ENCODE results near the gene MT1B.

The MT1B gene

DNA sequence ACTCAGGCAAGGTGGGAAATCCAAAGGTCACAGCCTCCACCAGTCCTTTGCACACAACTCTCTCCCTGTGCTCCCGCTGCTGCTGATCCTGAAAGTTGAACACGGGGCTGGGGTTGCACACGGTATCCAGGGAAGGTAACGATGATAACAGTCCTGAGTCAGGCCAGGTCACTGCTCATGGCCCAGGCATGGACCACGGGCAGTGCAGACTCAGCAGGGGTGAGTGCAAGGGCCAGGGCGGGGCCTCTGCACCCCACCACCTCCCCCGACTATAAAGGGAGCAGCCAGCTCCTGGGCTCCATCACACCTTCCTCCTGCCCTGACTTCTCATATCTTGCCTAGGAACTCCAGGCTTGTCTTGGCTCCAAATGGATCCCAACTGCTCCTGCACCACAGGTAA is at the start of gene MT1B:
MT1B (plus strand) TSS at position 301 of the 400 bp plus-strand sequence; CDS start at position 369, 68 bp downstream.
- no peak for DNase-seq (ENCODE audit: low read depth)

DNA sequence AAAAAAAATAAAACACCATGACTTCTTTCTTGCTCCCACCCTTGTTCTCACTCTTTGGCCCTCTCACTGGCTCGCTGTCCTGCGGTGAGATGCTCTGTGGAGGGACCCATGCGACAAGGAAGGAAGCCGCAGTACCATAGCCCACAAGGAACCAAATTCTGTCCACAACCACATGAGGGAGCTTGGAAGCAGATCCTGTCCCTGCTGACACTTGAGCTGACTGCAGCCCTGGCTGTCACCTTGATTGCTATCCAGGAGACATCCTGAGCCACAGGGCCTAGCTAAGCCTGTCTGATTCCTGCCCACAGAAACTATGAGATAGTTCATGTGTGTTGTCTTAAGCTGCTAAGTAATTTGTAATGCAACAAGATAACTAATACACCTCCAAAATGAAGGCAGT is 48.1 kb upstream of the MT1B start:
- no peak for DNase-seq (ENCODE audit: low read depth)

DNA sequence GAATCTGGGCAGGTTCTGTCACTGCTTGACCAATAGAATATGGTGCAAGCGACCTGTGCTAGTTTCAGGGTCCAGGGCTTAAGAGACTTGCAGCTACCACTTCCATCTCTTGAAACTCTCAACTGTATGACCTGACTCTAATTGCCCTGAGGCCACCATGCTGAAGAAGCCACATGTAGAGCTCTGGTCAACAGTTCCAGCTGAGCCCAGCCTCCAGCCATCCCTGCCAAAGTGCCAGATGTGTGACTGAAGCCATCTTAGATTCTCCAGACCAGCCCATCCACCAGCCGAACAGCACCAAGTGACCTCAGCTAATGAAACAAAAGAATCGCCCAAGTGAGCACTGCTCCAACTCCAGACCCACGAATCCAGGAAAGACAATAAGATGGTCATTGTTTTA is 46.7 kb upstream of the MT1B start:
- no peak for DNase-seq (ENCODE audit: low read depth)

DNA sequence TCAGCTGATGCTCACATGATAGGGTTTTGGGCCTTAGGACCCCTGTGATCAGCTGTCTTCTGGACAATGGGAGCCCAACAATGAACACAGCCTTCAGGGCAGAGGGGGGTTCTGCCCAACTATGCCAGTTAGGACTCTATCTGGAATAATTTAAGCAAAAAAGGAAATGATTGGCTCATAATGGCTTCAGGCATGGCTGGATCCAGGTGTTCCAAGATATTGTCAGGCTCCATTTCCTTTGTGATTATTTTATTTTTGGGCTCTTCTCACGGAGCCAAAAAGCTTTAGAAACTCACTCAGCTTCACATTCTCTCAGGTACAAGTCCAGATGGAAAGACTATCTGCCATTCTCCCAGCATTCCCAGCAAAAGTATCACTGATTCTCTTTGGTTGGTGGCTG is 46.2 kb upstream of the MT1B start:
- no peak for DNase-seq (ENCODE audit: low read depth)

DNA sequence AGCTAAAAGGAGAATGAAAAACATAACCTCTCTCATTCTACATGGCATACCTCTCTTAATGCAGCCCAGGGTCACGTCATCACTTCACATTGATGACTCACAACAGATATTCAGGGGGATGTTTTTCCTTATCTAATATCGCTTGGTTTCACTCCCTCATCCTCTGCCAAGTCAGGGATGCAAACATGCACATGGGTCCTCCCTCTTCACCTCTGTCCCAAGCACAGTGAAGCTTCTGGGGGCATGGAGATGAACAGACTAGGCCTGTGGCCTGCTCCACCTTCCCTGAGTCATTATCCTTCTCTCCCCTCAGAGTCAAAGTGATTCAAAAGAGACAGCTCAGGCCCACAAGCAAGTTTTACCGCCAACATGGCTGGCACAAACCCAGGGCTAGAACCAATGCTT is 45.6 kb upstream of the MT1B start:
- DNase-seq (ENCODE audit: low read depth), result no peak

DNA sequence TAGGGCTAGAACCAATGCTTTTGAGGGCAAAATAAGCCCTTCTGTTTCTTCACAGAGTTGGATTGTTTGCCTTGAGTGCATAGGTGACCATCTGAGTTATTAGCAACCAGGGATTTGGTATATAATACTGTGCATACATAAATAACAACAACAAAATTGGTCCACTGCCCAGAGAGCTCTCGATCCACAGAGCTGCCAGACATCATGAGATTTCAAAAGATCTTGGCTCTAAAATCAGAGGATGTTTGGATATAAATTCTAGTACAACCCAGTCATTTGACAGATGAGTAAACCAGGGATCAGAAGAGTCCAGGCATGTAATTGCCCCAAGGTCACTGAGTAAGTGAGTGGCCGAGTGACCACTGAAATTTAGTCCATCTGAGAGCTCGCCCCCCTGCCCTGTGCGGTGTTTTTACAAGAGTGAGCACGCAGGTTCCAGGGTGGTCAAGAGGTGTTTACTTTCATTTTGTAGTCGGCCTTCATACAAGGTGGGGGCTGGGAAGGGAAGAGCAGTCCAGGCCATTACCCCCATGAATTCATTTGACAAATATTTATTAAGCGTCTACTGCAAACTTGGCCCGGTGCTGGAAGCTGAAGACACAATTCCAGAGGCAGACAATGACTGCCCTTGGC is 45.1 kb upstream of the MT1B start:
- no peak for DNase-seq (ENCODE audit: low read depth)

DNA sequence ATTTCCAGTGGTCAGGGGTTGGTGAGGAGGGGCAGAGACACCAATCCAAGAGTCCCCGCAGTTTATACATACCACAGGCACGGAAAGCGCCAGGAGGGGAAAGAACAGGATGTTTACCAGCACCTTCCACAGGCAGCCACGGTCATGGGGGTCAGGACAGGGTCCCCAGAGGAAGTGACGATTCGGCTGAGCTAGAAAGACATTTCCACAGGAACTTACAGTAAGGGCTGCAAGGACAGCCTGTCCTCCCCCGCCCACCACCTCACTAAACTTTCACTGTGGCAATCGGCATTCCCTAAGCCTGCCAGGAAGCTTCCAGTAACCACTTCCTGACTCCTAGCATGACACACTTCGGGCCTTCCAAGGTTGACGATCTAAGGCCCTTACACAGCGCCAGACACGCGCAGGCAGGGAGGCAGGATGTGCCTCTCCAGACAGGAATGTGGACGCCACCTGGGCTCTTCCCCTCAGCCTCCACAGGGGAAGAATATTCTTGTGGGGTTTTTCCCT is 44.5 kb upstream of the MT1B start:
- no peak for DNase-seq (ENCODE audit: low read depth)

DNA sequence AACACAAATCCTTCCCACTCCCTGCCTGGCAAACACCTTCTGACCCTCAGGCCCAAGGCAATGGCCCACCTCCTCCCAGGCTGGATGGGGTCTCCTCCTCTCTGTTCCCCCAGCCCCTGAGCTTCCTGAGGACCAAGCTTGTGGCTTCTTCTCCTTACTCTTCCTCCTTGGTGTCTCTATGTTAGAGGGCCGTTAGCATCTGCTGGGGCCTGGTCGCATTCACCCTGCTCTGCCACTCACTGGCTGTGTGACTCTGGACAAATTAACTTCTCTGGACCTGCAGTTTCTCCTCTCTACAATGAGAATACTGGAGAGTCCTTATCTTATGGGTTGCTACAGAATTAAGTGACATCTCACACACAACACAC is 44.0 kb upstream of the MT1B start:
- no peak for DNase-seq (ENCODE audit: low read depth)

DNA sequence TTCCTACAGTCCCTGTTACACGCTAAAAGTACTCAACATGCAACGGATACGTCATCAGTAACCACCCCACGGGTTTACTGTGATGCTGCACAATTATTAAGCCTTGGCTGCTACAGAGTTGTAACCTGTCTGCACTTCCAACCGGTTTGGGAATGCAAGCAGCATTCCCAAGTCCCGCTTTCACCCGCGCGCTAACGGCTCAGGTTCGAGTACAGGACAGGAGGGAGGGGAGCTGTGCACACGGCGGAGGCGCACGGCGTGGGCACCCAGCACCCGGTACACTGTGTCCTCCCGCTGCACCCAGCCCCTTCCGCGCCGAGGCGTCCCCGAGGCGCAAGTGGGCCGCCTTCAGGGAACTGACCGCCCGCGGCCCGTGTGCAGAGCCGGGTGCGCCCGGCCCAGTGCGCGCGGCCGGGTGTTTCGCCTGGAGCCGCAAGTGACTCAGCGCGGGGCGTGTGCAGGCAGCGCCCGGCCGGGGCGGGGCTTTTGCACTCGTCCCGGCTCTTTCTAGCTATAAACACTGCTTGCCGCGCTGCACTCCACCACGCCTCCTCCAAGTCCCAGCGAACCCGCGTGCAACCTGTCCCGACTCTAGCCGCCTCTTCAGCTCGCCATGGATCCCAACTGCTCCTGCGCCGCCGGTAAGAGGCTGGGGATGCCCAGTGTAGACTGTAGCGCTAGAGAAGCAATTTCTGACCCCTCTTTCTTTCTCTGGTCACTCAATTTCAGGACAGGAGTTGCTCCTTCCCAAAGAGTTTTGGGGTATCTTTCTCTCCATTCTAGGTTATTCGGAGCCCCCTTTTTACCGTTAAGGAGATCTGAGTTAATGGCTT is 43.4 kb upstream of the MT1B start, which contains the start of gene MT2A:
MT2A (plus strand) TSS at position 542 of the 833 bp plus-strand sequence; CDS start at position 614, 72 bp downstream.
- DNase-seq (ENCODE audit: low read depth), result peak; percentile 83

DNA sequence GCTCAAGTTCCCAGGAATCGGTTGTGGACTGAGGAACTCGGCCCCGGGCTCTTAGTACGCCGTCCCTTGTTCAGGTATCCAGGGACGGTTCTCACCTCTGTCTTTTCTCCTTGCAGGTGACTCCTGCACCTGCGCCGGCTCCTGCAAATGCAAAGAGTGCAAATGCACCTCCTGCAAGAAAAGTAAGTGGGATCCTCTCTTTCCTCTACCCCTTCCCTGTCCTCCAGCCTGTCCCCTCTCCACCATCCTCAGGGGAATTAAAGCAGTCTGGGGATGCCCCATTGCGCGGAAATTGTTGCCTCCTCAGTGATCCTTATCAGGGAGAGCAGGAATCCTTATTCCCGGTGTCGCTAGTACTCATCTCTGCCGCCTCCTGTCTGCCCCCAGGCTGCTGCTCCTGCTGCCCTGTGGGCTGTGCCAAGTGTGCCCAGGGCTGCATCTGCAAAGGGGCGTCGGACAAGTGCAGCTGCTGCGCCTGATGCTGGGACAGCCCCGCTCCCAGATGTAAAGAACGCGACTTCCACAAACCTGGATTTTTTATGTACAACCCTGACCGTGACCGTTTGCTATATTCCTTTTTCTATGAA is 42.7 kb upstream of the MT1B start:
- DNase-seq (ENCODE audit: low read depth), result no peak

DNA sequence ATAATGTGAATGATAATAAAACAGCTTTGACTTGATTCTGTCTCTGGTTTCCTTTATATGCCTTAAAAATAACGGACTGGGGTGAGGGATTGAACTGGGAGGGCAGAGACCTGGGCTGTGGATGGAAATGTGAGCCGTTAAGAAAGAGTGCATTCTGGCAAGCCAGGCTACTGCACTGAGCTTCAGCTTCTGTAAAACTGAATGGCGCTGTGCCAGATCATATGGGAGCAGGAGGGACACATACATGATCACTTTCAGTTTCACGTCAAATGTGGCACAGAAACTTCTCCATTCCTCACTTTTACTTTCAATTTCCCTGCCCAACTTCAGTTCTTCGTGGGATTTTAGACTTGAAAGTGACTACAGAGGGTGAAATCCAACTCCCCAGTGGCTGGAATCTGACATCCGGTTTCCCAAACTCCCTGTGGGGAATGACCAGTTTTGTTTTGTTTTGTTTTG is 42.2 kb upstream of the MT1B start:
- peak; percentile 72 for DNase-seq (ENCODE audit: low read depth)

DNA sequence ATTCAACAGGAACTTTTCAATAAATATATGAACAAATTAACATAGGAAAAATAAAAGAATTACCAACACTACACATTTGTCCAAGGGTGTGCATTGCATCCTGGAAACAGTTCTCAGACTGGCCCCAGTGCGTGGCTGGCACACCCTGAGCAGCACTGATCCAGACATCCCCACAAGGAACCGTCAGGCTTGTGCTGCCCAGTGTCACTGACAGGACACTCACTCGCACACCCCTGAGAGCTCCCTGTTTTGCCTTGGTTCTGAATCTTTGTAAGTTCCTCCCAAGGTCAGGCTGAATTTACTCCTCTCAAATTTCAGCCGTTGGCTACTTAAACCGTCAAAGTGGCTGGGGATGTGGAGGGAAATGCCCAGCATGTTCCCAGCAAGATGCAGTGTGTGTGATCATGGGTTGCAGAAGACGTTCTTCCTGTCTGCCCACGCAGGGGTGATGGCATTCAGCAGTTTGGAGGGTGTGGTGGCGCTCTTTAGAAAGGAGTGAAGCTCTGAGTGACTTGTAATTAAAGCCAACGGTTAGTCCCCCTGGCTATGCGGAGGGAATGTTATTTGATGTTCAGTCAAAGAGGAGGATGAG is 41.6 kb upstream of the MT1B start:
- peak; percentile 76 for DNase-seq (ENCODE audit: low read depth)

DNA sequence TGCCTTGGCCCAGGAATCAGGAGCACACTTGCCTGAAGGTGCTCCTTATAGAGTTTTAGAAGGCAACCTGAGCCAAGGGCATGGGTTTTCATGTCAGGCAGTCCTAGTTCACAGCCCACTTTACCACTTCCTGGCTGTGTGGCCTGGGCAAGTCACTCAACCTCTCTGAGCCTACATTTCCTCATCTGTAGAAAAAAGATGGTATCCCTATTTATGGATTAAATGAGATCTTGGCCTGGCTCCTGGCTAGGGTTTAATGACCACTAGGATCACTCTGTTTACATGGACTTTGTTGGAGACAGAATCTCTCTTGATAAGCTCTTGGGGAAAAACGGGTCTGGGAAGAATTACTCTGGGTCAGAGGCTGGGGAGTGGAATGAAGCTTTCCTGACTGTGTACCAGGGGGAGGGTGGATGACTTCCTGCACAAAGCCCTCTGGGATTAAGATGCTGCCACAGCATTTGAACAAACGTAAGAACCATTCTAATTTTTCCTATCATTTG is 41.0 kb upstream of the MT1B start:
- DNase-seq (ENCODE audit: low read depth), result peak; percentile 26

DNA sequence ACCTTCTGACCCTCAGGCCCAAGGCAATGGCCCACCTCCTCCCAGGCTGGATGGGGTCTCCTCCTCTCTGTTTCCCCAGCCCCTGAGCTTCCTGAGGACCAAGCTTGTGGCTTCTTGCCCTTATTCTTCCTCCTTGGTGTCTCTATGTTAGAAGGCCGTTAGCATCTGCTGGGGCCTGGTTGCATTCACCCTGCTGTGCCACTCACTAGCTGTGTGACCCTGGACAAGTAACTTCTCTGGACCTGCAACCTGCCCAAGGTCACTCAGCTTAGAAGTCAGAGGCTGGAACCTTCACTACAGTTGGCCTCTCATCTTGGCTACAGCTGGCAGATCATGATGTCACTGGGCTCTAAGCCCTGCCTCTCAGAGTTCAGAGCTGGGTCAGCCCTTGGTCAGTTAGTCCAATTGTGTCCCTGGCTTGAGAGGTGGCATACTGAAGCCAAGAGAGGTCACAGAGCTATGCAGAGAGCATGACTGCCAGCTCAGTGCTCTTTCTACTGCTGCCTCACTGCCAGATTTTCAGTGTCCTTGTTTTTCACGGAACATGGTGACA is 40.3 kb upstream of the MT1B start:
- DNase-seq (ENCODE audit: low read depth), result no peak

DNA sequence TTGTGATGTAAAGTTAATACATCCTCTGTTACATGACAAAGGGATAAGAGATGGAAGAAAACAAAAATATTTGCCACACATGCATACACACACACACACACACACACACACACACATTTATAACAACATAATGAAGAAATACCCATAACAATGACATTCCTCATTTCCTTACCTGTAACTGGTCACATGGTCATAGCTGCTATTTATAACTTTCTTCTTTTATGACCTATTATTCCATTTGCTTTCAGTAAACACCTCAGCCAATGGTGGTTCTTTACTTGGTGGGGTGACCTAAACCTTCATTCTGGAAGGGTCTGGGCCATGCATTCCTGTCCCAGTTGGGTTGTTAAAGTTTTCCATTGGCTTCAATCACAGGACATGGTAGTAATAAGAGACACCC is 38.0 kb upstream of the MT1B start:
- no peak for DNase-seq (ENCODE audit: low read depth)

DNA sequence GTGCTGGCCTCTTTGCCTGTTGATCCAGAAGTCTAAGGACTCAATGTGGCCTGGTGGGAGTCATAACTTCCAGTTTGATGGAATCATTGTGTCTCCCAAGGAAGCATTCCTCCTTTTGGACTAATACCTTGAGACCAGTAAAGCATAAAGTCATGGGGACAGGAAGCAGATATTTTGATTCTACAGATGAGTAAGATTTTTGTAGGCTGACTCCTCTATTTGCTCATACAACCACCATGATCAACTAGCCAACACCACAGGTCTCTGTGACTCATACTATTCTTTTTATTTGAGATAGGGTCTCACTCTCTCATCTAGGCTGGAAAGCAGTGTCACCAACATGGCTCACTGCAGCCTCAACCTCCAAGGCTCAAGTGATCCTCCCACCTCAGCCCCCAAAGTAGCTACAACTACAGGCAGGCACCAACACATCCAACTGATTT is 37.1 kb upstream of the MT1B start:
- no peak for DNase-seq (ENCODE audit: low read depth)

DNA sequence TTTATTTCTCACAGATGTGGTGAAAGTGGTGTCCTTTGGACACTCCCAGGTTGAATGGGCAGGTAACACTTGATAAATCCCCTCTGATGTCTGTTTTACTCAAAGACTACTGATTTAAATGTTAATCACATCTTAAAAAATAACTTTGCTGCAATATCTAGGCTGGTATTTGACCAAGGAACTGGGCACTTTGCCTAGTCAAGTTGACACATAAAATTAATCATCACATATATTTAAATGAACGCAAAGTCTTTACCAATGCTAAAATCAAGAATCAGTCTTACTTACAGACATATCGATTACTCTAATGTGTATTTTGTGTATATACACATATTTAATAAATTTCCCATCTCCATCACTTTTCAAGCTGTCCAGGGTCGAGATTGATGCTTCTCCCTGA is 36.3 kb upstream of the MT1B start:
- DNase-seq (ENCODE audit: low read depth), result no peak

DNA sequence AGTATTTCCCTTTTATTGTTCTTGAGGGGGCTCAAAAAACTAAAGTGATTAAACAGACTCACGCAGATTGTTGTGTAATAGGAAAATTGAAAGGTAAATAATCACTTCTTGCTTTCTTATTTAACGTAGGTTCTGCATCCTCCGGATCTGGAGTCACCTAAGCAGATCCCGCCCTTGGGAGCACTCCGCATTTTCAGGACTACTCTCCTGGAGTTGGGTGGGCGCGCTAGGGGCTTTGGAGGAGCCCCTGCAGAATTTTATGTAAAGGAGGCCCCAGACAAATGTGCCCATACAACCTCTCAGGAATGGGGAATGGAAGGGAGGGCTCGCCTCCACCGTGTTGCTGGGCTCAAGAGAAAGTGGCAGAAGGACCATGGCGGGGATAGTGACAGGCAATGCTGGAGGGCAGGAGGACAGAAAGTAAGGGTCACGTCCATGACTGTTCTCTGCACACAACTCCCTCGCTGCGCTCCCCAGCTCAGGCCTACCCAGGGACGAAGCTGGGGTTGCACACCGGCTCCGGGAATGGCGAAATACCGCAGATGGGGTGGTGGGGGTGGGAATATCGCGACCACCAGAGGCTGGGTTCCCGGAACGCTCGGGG is 35.0 kb upstream of the MT1B start:
- no peak for DNase-seq (ENCODE audit: low read depth)

DNA sequence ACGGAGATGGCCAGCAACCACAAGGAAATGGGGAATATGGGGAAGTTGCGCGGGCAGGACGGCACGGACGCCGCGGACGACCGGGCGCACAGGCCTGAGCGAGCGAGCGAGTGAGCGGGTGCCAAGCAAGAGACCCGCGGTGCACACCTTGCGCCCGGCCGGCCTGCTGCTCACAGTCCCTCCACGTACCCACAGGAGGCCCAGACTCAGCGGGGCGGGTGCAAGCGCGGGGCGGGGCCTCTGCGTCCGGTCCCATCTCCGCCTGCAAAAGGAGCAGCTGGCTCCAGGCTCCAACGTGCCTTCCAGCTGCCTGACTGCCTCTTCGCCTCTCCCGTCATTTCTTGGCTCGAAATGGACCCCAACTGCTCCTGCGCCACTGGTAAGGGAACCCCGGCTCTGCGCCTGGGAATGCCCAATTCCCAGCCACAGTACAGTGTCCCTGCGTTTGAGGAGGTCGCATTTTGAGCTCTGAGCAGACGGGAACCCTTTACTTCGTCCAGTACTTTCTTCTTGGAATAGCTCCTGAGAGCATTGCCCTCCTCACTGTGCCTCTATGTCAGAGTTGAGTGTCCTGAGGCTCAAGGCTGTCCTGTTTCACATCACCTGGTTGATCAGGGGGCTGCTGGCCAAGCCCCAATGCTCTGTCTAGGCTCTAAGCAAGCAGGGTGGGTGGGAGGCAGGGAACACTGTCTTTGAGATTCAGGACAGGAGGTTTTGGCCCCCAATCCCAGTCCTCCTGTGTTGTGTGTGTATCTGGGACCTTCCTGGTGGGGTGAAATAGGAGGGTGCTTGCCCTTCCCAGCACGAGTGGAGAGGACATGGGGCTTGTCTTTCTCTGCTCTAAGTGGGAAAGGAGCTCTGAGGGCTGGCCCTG is 34.2 kb upstream of the MT1B start:
- DNase-seq (ENCODE audit: low read depth), result peak; percentile 35

DNA sequence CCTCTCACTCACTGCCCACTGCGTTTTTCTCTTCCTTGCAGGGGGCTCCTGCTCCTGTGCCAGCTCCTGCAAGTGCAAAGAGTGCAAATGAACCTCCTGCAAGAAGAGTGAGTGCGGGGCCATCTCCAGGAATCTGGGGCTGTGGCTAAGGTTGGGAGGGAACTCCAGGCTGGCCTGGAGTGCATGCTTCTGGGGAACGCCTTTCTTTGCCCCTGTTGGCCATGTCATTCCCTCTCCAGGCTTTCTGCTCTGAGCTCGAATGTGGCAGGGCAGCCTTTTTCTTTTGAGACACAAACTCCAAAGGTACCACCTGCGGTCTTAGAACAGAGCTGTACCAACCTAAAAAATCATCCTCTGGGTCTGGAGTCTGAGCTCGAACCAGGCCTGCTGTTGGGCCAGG is 33.5 kb upstream of the MT1B start:
- no peak for DNase-seq (ENCODE audit: low read depth)
